HepG2 (cell line): ENCODE data around the gene NT5C2. TPM values are rescaled to one million over a fixed set of nuclear protein-coding genes. Genes with fewer than 3 reads are reported as not detected.

Source experiments
- ATAC-seq: fragments of 200-7000 bp; cut with Tn5 transposase; 3 replicates; pipeline ENCODE4 v1.9.1; 2020; ENCODE audit warnings: mild to moderate bottlenecking, moderate library complexity
- BruUV-seq: library from RNA; stranded (reverse); fragments of 400-500 nt; replicated peaks from 2 replicates; lab custom pipeline; 2021; lab: Mats Ljungman, UMichigan
- CTCF ChIA-PET: fragments of 300-600 bp; formaldehyde crosslinking; extraction: SDS; loops from one replicate; lab custom pipeline; 2021; ENCODE audit warnings: low total read pairs, inconsistent platforms, low intra/inter-chr PET ratio; lab: Yijun Ruan, JAX
- POLR2A ChIA-PET: fragments of 350-600 bp; sonication (Branson Sonifier 250); formaldehyde crosslinking; loops from one replicate; lab custom pipeline; 2020; ENCODE audit warnings: antibody characterized with exemption, inconsistent platforms; lab: Yijun Ruan, JAX
- DNase-seq: peaks from one replicate; pipeline ENCODE4 v3.0.0-alpha.2; 2015; ENCODE audit warnings: low spot score
- FAIRE-seq: peaks from 3 replicates; lab custom pipeline; 2011; peaks lifted over from hg19 to GRCh38; lab: Jason Lieb, UNC
- H2AFZ ChIP-seq: one replicate; pipeline ENCODE4 v1.6.1; 2011; ENCODE audit warnings: low read length, inconsistent platforms
- H3K27ac ChIP-seq: fragments of 300-600 bp; 3 replicates; pipeline ENCODE4 v1.8.0; 2011; ENCODE audit warnings: mixed run types, mild to moderate bottlenecking, mixed read lengths, low read length, inconsistent platforms; ENCODE audit not compliant: insufficient read depth; ENCODE audit errors: extremely low read length
- H3K27me3 ChIP-seq, 2 experiments: fragments of 200-600 bp in 1 of 2; 2 replicates in 1 of 2; 3 replicates in 1 of 2; pipeline versions ENCODE4 v1.6.0 to v1.8.0; 2011; ENCODE audit warnings: low read length in 2 of 2, mild to moderate bottlenecking in 2 of 2, moderate library complexity in 2 of 2, inconsistent platforms in 1 of 2; ENCODE audit not compliant: insufficient read depth in 2 of 2, control insufficient read depth in 1 of 2
- H3K36me3 ChIP-seq, 2 experiments: fragments of 200-600 bp in 1 of 2; replicated peaks in 1 of 2; 2 replicates in 1 of 2; 3 replicates in 1 of 2; pipeline versions ENCODE4 v1.5.1 to v1.8.0; 2011; ENCODE audit warnings: low read length in 2 of 2, inconsistent platforms in 1 of 2; ENCODE audit not compliant: insufficient read depth in 2 of 2, control insufficient read depth in 1 of 2
- H3K4me1 ChIP-seq: 2 replicates; pipeline ENCODE4 v1.5.1; 2012; ENCODE audit warnings: low read length, inconsistent platforms; ENCODE audit not compliant: insufficient read depth
- H3K4me2 ChIP-seq: 2 replicates; pipeline ENCODE4 v1.6.0; 2011; ENCODE audit warnings: low read depth, low read length, inconsistent platforms
- H3K4me3 ChIP-seq, 3 experiments: fragments of 200-600 bp in 1 of 3; sonication (generic), shearing (Covaris generic) in 1 of 3; replicated peaks in 1 of 3; 2 replicates each; pipeline ENCODE4 v1.5.1; 2011 to 2016; ENCODE audit warnings: low read length in 3 of 3, inconsistent platforms in 2 of 3, low read depth in 2 of 3, mild to moderate bottlenecking in 2 of 3, control low read depth in 1 of 3, mixed read lengths in 1 of 3; ENCODE audit not compliant: insufficient read depth in 1 of 3
- H3K79me2 ChIP-seq: one replicate; pipeline ENCODE4 v1.6.1; 2011; ENCODE audit warnings: low read length, inconsistent platforms; ENCODE audit not compliant: insufficient read depth
- H3K9ac ChIP-seq: 2 replicates; pipeline ENCODE4 v1.6.0; 2011; ENCODE audit warnings: mild to moderate bottlenecking, low read depth, low read length, inconsistent platforms; ENCODE audit not compliant: insufficient read depth
- H3K9me3 ChIP-seq: 2 replicates; pipeline ENCODE4 v1.5.1; 2012; ENCODE audit warnings: mild to moderate bottlenecking, low read length
- H4K20me1 ChIP-seq: 2 replicates; pipeline ENCODE4 v1.6.0; 2011; ENCODE audit warnings: inconsistent platforms, mild to moderate bottlenecking, low read length, moderate library complexity; ENCODE audit not compliant: insufficient read depth
- AHR ChIP-seq: IDR thresholded peaks from 2 replicates; pipeline ENCODE4 v1.6.1; 2018; ENCODE audit warnings: missing genetic modification reagents, missing compliant biosample characterization
- ELF3 ChIP-seq: IDR thresholded peaks from 2 replicates; pipeline ENCODE4 v1.6.1; 2016; ENCODE audit warnings: missing genetic modification reagents, missing compliant biosample characterization
- LCORL ChIP-seq, 2 experiments: fragments of 450-650 bp in 1 of 2; sonication (generic) in 1 of 2; formaldehyde crosslinking in 1 of 2; IDR thresholded peaks; 2 replicates each; pipeline versions ENCODE4 v1.5.0 to v1.6.1; 2017 to 2020; ENCODE audit warnings: antibody characterized with exemption in 1 of 2, missing genetic modification reagents in 1 of 2
- NR2F1 ChIP-seq, 2 experiments: fragments of 450-650 bp in 1 of 2; formaldehyde crosslinking in 1 of 2; IDR thresholded peaks; 2 replicates each; pipeline versions ENCODE4 v1.5.0 to v1.6.1; 2016 to 2020; ENCODE audit warnings: mild to moderate bottlenecking in 1 of 2, missing compliant biosample characterization in 1 of 2, missing genetic modification reagents in 1 of 2, moderate library complexity in 1 of 2
- REL ChIP-seq: sonication (generic); formaldehyde crosslinking; conservative IDR thresholded peaks from 2 replicates; pipeline ENCODE4 v1.8.0; 2022; ENCODE audit warnings: mild to moderate bottlenecking, missing genetic modification reagents, moderate library complexity
- SYNCRIP ChIP-seq: fragments of 200-400 bp; formaldehyde crosslinking; IDR thresholded peaks from 2 replicates; pipeline ENCODE4 v1.6.1; 2018; ENCODE audit warnings: mild to moderate bottlenecking, low read depth, low read length; ENCODE audit not compliant: insufficient read depth
- TCF12 ChIP-seq, 2 experiments: fragments of 450-650 bp in 1 of 2; sonication (generic) in 1 of 2; formaldehyde crosslinking in 1 of 2; IDR thresholded peaks; 2 replicates each; pipeline versions ENCODE4 v1.6.1 to v1.8.0; 2017 to 2022; ENCODE audit warnings: antibody characterized with exemption in 1 of 2, mild to moderate bottlenecking in 1 of 2, missing genetic modification reagents in 1 of 2, moderate library complexity in 1 of 2
- TEF ChIP-seq: sonication (generic); formaldehyde crosslinking; IDR thresholded peaks from 2 replicates; pipeline ENCODE4 v1.5.0; 2020; ENCODE audit warnings: missing genetic modification reagents
- TERF1 ChIP-seq: sonication (generic); formaldehyde crosslinking; IDR thresholded peaks from 2 replicates; pipeline ENCODE4 v1.8.0; 2022; ENCODE audit warnings: mild to moderate bottlenecking, missing genetic modification reagents, moderate library complexity
- TRIM22 ChIP-seq: fragments of 450-650 bp; IDR thresholded peaks from 2 replicates; pipeline ENCODE4 v1.6.1; 2017
- ZNF18 ChIP-seq: sonication (generic); formaldehyde crosslinking; IDR thresholded peaks from 2 replicates; pipeline ENCODE4 v1.8.0; 2022; ENCODE audit warnings: mild to moderate bottlenecking, missing genetic modification reagents; ENCODE audit not compliant: insufficient replicate concordance
- ZNF430 ChIP-seq: sonication (generic); formaldehyde crosslinking; IDR thresholded peaks from 2 replicates; pipeline ENCODE4 v1.9.0; 2021; ENCODE audit warnings: mild to moderate bottlenecking, missing genetic modification reagents
- ZNF619 ChIP-seq: sonication (generic); formaldehyde crosslinking; IDR thresholded peaks from 2 replicates; pipeline ENCODE4 v1.4.0; 2020; ENCODE audit warnings: mild to moderate bottlenecking, missing genetic modification reagents
- WGBS: methylation state at CpG from one replicate; pipeline ENCODE4 v1.1.6; 2017; ENCODE audit warnings: low lambda C conversion rate; 5-methylcytosine and 5-hydroxymethylcytosine counted together
- in situ Hi-C: cut with HindIII; loops from 2 replicates; pipeline ENCODE4 v1.10.0; 2017; ENCODE audit warnings: low pct_unique_long_range_greater_than_20kb; ENCODE audit not compliant: extremely low pct_ligation_motif_present
- intact Hi-C: fragments of 100-400 bp; cut with micrococcal nuclease; formaldehyde crosslinking; loops from one replicate; pipeline ENCODE4 v1.10.0; 2022; ENCODE audit not compliant: unreplicated experiment
- polyA plus RNA-seq, 8 experiments: library from polyadenylated mRNA; depleted of rRNA in 3 of 8; stranded (reverse) in 7 of 8; unstranded in 1 of 8; fragments of >200 nt; fragmentation: Illumina TruSeq in 4 of 8; extraction: Trizol in 4 of 8; gene quantifications; 2 replicates each; pipeline versions ENCODE4 v1.2.1 to v1.2.3, GENCODE V29; 2011 to 2016; ENCODE audit warnings: low read depth in 4 of 8, missing spikeins in 1 of 8, mixed read lengths in 1 of 8; ENCODE audit not compliant: insufficient read depth in 1 of 8
- total RNA-seq, 5 experiments: library from RNA; depleted of rRNA; stranded (reverse); fragments of >200 nt; fragmentation: Illumina TruSeq; extraction: Trizol; gene quantifications; 2 replicates each; pipeline ENCODE4 v1.2.3, GENCODE V29; 2016; ENCODE audit warnings: low read depth in 1 of 5

The NT5C2 gene
- total and polyA plus RNA-seq, 2 of the 13 experiments (the other 11 are each of a cell fraction or from before 2014, with no cell fraction given) = 40.6 to 55.2 TPM

DNA sequence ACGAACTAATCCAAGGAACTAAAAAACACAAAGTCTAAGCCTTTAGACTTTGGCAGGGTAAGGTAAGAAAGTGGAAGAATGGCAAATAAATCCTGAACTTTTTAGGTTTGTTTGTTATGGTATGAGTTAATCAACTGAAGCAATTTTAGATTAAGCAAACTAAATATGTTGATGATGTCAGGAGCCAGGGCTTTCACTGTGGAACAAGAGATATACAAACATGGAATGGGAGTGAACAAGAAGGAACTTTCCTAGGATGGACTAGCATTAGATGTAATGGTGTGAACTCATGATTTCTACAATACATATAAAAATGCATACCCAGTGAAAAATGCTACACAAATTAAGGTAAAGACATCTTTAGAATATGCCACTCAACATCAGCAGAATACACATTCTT is 35.8 kb downstream of the NT5C2 start:
- in situ Hi-C loops (no loop called here), intact Hi-C loops (no loop called here)
- ChIA-PET CTCF (no interaction called here), POLR2A (no interaction called here)
- no peak for TF ChIP-seq ELF3 (CRISPR knock-in tag)
- no peak for TF ChIP-seq LCORL (IDR thresholded peaks at IDR 0.05)
- no peak for TF ChIP-seq LCORL (CRISPR knock-in tag; IDR thresholded peaks at IDR 0.05)
- no peak for TF ChIP-seq TERF1
- TF ChIP-seq ZNF430 = no peak
- TF ChIP-seq REL (CRISPR knock-in tag) = no peak
- TF ChIP-seq TCF12 (IDR thresholded peaks at IDR 0.05) = no peak
- no peak for TF ChIP-seq TCF12 (CRISPR knock-in tag; IDR thresholded peaks at IDR 0.05)
- TF ChIP-seq TEF (CRISPR knock-in tag) = no peak
- no peak for TF ChIP-seq SYNCRIP
- TF ChIP-seq AHR (CRISPR knock-in tag) = no peak
- no peak for TF ChIP-seq ZNF18 (CRISPR knock-in tag)
- TF ChIP-seq NR2F1 (CRISPR knock-in tag; IDR thresholded peaks at IDR 0.05) = no peak
- TF ChIP-seq TRIM22 = no peak
- no peak for TF ChIP-seq ZNF619 (CRISPR knock-in tag)
- 98% methylated on average over 1 of the region's 1 CpG for WGBS
- Histone ChIP-seq H3K9me3 (no peaks in the 10 kb centered on the region), H4K20me1 (no peaks in the 10 kb centered on the region), H3K36me3 (peaks cover 0 to 11% of the 10 kb centered on the region in 2 experiments; a peak in 1 of 5 replicates), H3K4me1 (peaks cover 49% of the 10 kb centered on the region), H3K9ac (no peak overlapping the region), H3K4me2 (no peak overlapping the region), H3K4me3 (no peak overlapping the region), H3K79me2 (peaks cover 25% of the 10 kb centered on the region), H3K27ac (no peak overlapping the region), H3K27me3 (no peaks in the 10 kb centered on the region; a peak in 1 of 5 replicates), H2AFZ (no peak overlapping the region)
- DNase-seq (no peak), FAIRE-seq (no peak), ATAC-seq (no peak)
- BruUV-seq = no TSS peak
